Naive thymus-derived CD4-positive, alpha-beta T cell (primary cell): ENCODE results near the gene ATOH8. TPM values are rescaled to one million over a fixed set of nuclear protein-coding genes. Genes with fewer than 3 reads are reported as not detected.

ENCODE experiments used
- ATAC-seq: fragments of 150-1000 bp; cut with Tn5 transposase; 2 replicates; pipeline ENCODE4 v1.10.0; 2021; ENCODE audit warnings: mild to moderate bottlenecking, moderate library complexity
- CTCF ChIA-PET: fragments of 350-600 bp; sonication (Branson Sonifier 250); formaldehyde crosslinking; loops from one replicate; lab custom pipeline; 2021; ENCODE audit warnings: antibody characterized with exemption; lab: Charles Lee
- POLR2A ChIA-PET: fragments of 350-600 bp; sonication (Branson Sonifier 250); formaldehyde crosslinking; loops from one replicate; lab custom pipeline; 2021; ENCODE audit warnings: antibody characterized with exemption, inconsistent platforms; lab: Charles Lee
- DNase-seq, 9 donors: peaks; one replicate each; pipeline versions ENCODE4 v3.0.0 to v3.0.0-alpha.2; 2020 to 2022; ENCODE audit warnings: mixed read lengths in 1 of 9
- H3K27ac ChIP-seq: one replicate; pipeline ENCODE4 v1.7.0; 2013; ENCODE audit warnings: mild to moderate bottlenecking, low read depth, low read length, moderate library complexity
- H3K27me3 ChIP-seq, 2 donors: one replicate each; pipeline ENCODE4 v1.7.0; 2013; ENCODE audit warnings: low read length in 2 of 2, mild to moderate bottlenecking in 2 of 2, moderate library complexity in 2 of 2; ENCODE audit not compliant: control insufficient read depth in 2 of 2, insufficient read depth in 2 of 2
- H3K36me3 ChIP-seq, 3 experiments: 1 replicate in 2 of 3; 2 replicates in 1 of 3; pipeline ENCODE4 v1.7.0; 2013; ENCODE audit warnings: low read length in 3 of 3, mild to moderate bottlenecking in 3 of 3, moderate library complexity in 1 of 3; ENCODE audit not compliant: insufficient read depth in 3 of 3, control insufficient read depth in 2 of 3
- H3K4me1 ChIP-seq, 2 donors: one replicate each; pipeline ENCODE4 v1.7.0; 2013; ENCODE audit warnings: low read length in 2 of 2, mild to moderate bottlenecking in 2 of 2, moderate library complexity in 1 of 2; ENCODE audit not compliant: control insufficient read depth in 2 of 2, insufficient read depth in 2 of 2
- H3K4me3 ChIP-seq: 2 replicates; pipeline ENCODE4 v1.7.0; 2013; ENCODE audit warnings: mild to moderate bottlenecking, low read length
- H3K9me3 ChIP-seq, 3 experiments: 1 replicate in 2 of 3; 2 replicates in 1 of 3; pipeline ENCODE4 v1.7.0; 2013; ENCODE audit warnings: low read length in 3 of 3; ENCODE audit not compliant: control insufficient read depth in 2 of 3
- H3K27ac Mint-ChIP-seq, 9 donors: one replicate each; pipeline ENCODE4 v1.8.0; 2020 to 2022; ENCODE audit warnings: mixed read lengths in 9 of 9, mild to moderate bottlenecking in 8 of 9, moderate library complexity in 5 of 9, inconsistent platforms in 2 of 9
- H3K27me3 Mint-ChIP-seq, 5 donors: one replicate each; pipeline ENCODE4 v1.8.0; 2021 to 2022; ENCODE audit warnings: mixed read lengths in 5 of 5, mild to moderate bottlenecking in 1 of 5
- H3K36me3 Mint-ChIP-seq, 5 donors: one replicate each; pipeline ENCODE4 v1.8.0; 2020 to 2022; ENCODE audit warnings: mixed read lengths in 5 of 5, mild to moderate bottlenecking in 3 of 5, inconsistent platforms in 1 of 5
- H3K4me1 Mint-ChIP-seq, 7 donors: one replicate each; pipeline ENCODE4 v1.8.0; 2020 to 2022; ENCODE audit warnings: mixed read lengths in 7 of 7, mild to moderate bottlenecking in 3 of 7, inconsistent platforms in 1 of 7
- H3K4me3 Mint-ChIP-seq, 10 donors: one replicate each; pipeline ENCODE4 v1.8.0; 2020 to 2022; ENCODE audit warnings: mild to moderate bottlenecking in 10 of 10, mixed read lengths in 10 of 10, moderate library complexity in 6 of 10, inconsistent platforms in 2 of 10
- H3K9me3 Mint-ChIP-seq, 11 donors: one replicate each; pipeline ENCODE4 v1.8.0; 2020 to 2022; ENCODE audit warnings: mixed read lengths in 11 of 11, mild to moderate bottlenecking in 4 of 11, inconsistent platforms in 1 of 11, moderate library complexity in 1 of 11
- intact Hi-C, 2 donors: fragments of 100-400 bp; cut with micrococcal nuclease; formaldehyde crosslinking; loops; one replicate each; pipeline ENCODE4 v1.15.1; 2023
- polyA plus RNA-seq, 2 donors: library from polyadenylated mRNA; unstranded; fragments of 300-500 nt; fragmentation: Illumina TruSeq; gene quantifications; one replicate each; pipeline ENCODE4 v1.2.3, GENCODE V29; 2021
- total RNA-seq, 6 experiments: library from RNA in 5 of 6; stranded (reverse) in 5 of 6; gene quantifications; 1 replicate in 5 of 6; 2 replicates in 1 of 6; pipeline ENCODE4 v1.2.3 and lab custom pipeline; 2021 to 2026

The ATOH8 gene
- total and polyA plus RNA-seq, 7 experiments from 2014 or later, result 0.42 to 0.73 TPM; not detected in 5

- POLR2A ChIA-PET, result no interaction called here
- DNase-seq, result no peak
- Histone ChIP-seq H3K9me3 (no peaks in the 10 kb centered on the region), H3K27ac (no peak overlapping the region), H3K4me3 (no peak overlapping the region), H3K27me3 (peaks cover 0 to 3% of the 10 kb centered on the region in 2 donors), H3K36me3 (no peaks in the 10 kb centered on the region), H3K4me1 (no peaks in the 10 kb centered on the region)
- peaks cover 43 to 55% (median 47%) of the 10 kb centered on the region in 5 donors for H3K27me3 Mint-ChIP-seq
- ATAC-seq, result no peak
- peaks cover 0 to 8% (median 3%) of the 10 kb centered on the region in 7 donors for H3K4me1 Mint-ChIP-seq
- CTCF ChIA-PET, result no interaction called here
- no peaks in the 10 kb centered on the region for H3K36me3 Mint-ChIP-seq
- intact Hi-C loops, result no loop called here
- no peak overlapping the region for H3K4me3 Mint-ChIP-seq
- no peak overlapping the region for H3K27ac Mint-ChIP-seq
- H3K9me3 Mint-ChIP-seq, result peaks cover 0 to 2% (median 0%) of the 10 kb centered on the region in 11 donors
Observed at GRCh38 chr2:85767803-85768665, 14.2 kb downstream of the ATOH8 start.

GRCh38 chr2:85768713-85769112 is 14.9 kb downstream of the ATOH8 start:
- Histone ChIP-seq H3K9me3 (no peaks in the 10 kb centered on the region), H3K27ac (no peak overlapping the region), H3K4me1 (no peaks in the 10 kb centered on the region), H3K4me3 (no peak overlapping the region), H3K27me3 (peaks cover 0 to 3% of the 10 kb centered on the region in 2 donors), H3K36me3 (no peaks in the 10 kb centered on the region)
- DNase-seq (no peak), ATAC-seq (no peak)
- Mint-ChIP-seq H3K4me1 (peaks cover 0 to 8% (median 3%) of the 10 kb centered on the region in 7 donors), H3K36me3 (no peaks in the 10 kb centered on the region), H3K27me3 (peaks cover 44 to 57% (median 47%) of the 10 kb centered on the region in 5 donors), H3K27ac (no peak overlapping the region), H3K9me3 (peaks cover 0 to 2% (median 0%) of the 10 kb centered on the region in 11 donors), H3K4me3 (no peak overlapping the region)
- intact Hi-C loops, result no loop called here
- CTCF ChIA-PET, result no interaction called here
- POLR2A ChIA-PET, result no interaction called here

- no peak overlapping the region for H3K27ac Mint-ChIP-seq
- Histone ChIP-seq H3K4me3 (no peak overlapping the region), H3K27ac (no peak overlapping the region), H3K27me3 (peaks cover 0 to 3% of the 10 kb centered on the region in 2 donors), H3K36me3 (no peaks in the 10 kb centered on the region), H3K4me1 (no peaks in the 10 kb centered on the region), H3K9me3 (no peaks in the 10 kb centered on the region)
- POLR2A ChIA-PET, result no interaction called here
- H3K9me3 Mint-ChIP-seq, result peaks cover 0 to 2% (median 0%) of the 10 kb centered on the region in 11 donors
- H3K4me3 Mint-ChIP-seq, result no peak overlapping the region
- no peak for DNase-seq
- H3K27me3 Mint-ChIP-seq, result peaks cover 41 to 61% (median 49%) of the 10 kb centered on the region in 5 donors
- no peaks in the 10 kb centered on the region for H3K36me3 Mint-ChIP-seq
- CTCF ChIA-PET, result no interaction called here
- ATAC-seq, result no peak
- intact Hi-C loops, result no loop called here
- H3K4me1 Mint-ChIP-seq, result peaks cover 0 to 8% (median 3%) of the 10 kb centered on the region in 7 donors
Observed at GRCh38 chr2:85769236-85769982, 15.6 kb downstream of the ATOH8 start.

- Mint-ChIP-seq H3K36me3 (no peaks in the 10 kb centered on the region), H3K4me3 (no peak overlapping the region), H3K27ac (no peak overlapping the region), H3K9me3 (peaks cover 0 to 1% (median 0%) of the 10 kb centered on the region in 11 donors), H3K27me3 (peaks cover 41 to 60% (median 48%) of the 10 kb centered on the region in 5 donors), H3K4me1 (peaks cover 0 to 8% (median 3%) of the 10 kb centered on the region in 7 donors)
- Histone ChIP-seq H3K36me3 (no peaks in the 10 kb centered on the region), H3K27ac (no peak overlapping the region), H3K4me1 (no peaks in the 10 kb centered on the region), H3K9me3 (no peaks in the 10 kb centered on the region), H3K27me3 (no peaks in the 10 kb centered on the region), H3K4me3 (no peak overlapping the region)
- ChIA-PET POLR2A (no interaction called here), CTCF (no interaction called here)
- ATAC-seq (no peak), DNase-seq (no peak)
- intact Hi-C loops, result no loop called here
Observed at GRCh38 chr2:85769983-85770362, 16.2 kb downstream of the ATOH8 start.

GRCh38 chr2:85770369-85770768 is 16.6 kb downstream of the ATOH8 start:
- peaks cover 37 to 56% (median 44%) of the 10 kb centered on the region in 5 donors for H3K27me3 Mint-ChIP-seq

GRCh38 chr2:85770786-85771409 is 17.1 kb downstream of the ATOH8 start:
- no peaks in the 10 kb centered on the region for H3K36me3 Mint-ChIP-seq
- DNase-seq, result no peak
- H3K36me3 ChIP-seq, result no peaks in the 10 kb centered on the region
- no peak overlapping the region for H3K4me3 Mint-ChIP-seq
- H3K4me1 ChIP-seq, result no peaks in the 10 kb centered on the region
- H3K27ac ChIP-seq, result no peak overlapping the region
- peaks cover 32 to 51% (median 40%) of the 10 kb centered on the region in 5 donors for H3K27me3 Mint-ChIP-seq
- H3K9me3 Mint-ChIP-seq, result peaks cover 0 to 1% (median 0%) of the 10 kb centered on the region in 11 donors
- H3K4me3 ChIP-seq, result no peak overlapping the region
- ChIA-PET CTCF (no interaction called here), POLR2A (no interaction called here)
- H3K4me1 Mint-ChIP-seq, result peaks cover 0 to 8% (median 3%) of the 10 kb centered on the region in 7 donors
- no peak overlapping the region for H3K27ac Mint-ChIP-seq
- no peaks in the 10 kb centered on the region for H3K27me3 ChIP-seq
- intact Hi-C loops, result no loop called here
- no peaks in the 10 kb centered on the region for H3K9me3 ChIP-seq
- no peak for ATAC-seq

More at GRCh38 chr2:85770369-85770768, 16.6 kb downstream of the ATOH8 start:
- Histone ChIP-seq H3K36me3 (no peaks in the 10 kb centered on the region), H3K4me3 (no peak overlapping the region), H3K4me1 (no peaks in the 10 kb centered on the region), H3K27me3 (no peaks in the 10 kb centered on the region), H3K27ac (no peak overlapping the region), H3K9me3 (no peaks in the 10 kb centered on the region)
- Mint-ChIP-seq H3K36me3 (no peaks in the 10 kb centered on the region), H3K4me1 (peaks cover 0 to 8% (median 3%) of the 10 kb centered on the region in 7 donors), H3K4me3 (no peak overlapping the region), H3K9me3 (peaks cover 0 to 1% (median 0%) of the 10 kb centered on the region in 11 donors), H3K27ac (no peak overlapping the region)
- CTCF ChIA-PET, result no interaction called here
- POLR2A ChIA-PET, result no interaction called here
- ATAC-seq (no peak), DNase-seq (no peak)
- intact Hi-C loops, result no loop called here
